ENCODE measurements around the gene HMGN3. TPM values are rescaled to one million over a fixed set of nuclear protein-coding genes. Genes with fewer than 3 reads are reported as not detected.

Gene HMGN3
- total and polyA plus RNA-seq, 2 of the 13 experiments (the other 11 are each of a cell fraction or from before 2014, with no cell fraction given), result 67.9 to 145 TPM

DNA sequence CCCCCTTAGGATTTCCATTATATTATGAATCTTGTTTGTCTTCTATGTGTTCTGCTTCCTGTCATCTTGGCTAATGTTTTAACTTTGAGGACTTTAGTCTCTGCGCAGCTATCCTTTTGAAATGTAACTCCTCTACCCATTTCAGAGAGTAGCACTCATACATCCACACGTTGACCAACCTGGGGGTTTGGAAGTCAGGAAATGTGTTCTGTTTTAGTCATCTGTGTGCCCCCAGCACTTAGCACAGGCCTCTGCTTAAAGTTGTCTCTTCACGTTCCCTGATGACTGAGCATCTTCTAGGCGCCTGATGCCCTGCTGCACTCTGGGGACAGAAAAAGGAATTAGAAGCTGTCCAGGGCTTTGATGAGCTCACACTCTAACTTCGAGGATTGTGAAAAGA is 47.9 kb downstream of the HMGN3 start (continued):
- TF ChIP-seq, protein P1, sequence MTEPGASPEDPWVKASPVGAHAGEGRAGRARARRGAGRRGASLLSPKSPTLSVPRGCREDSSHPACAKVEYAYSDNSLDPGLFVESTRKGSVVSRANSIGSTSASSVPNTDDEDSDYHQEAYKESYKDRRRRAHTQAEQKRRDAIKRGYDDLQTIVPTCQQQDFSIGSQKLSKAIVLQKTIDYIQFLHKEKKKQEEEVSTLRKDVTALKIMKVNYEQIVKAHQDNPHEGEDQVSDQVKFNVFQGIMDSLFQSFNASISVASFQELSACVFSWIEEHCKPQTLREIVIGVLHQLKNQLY (CRISPR knock-in tag; IDR thresholded peaks at IDR 0.05), result 0 out of 2 replicates have a peak, but pooled peaks have one; percentile 22
- TF ChIP-seq STAG1 (CRISPR knock-in tag; IDR thresholded peaks at IDR 0.05), result peak; percentile 22; the same call in 1 of the 2 replicates
- TF ChIP-seq KDM6A (CRISPR knock-in tag; IDR thresholded peaks at IDR 0.05; ENCODE audit: low read depth), result no peak
- no peak for TF ChIP-seq NR1H2 (CRISPR knock-in tag; IDR thresholded peaks at IDR 0.05; ENCODE audit: borderline replicate concordance, low read depth)
- peak; percentile 45 for TF ChIP-seq ELF3 (CRISPR knock-in tag; IDR thresholded peaks at IDR 0.05)
- 0 out of 2 replicates have a peak, but pooled peaks have one; percentile 9 for TF ChIP-seq GATAD2A (CRISPR knock-in tag; IDR thresholded peaks at IDR 0.05)
- TF ChIP-seq, protein P2, sequence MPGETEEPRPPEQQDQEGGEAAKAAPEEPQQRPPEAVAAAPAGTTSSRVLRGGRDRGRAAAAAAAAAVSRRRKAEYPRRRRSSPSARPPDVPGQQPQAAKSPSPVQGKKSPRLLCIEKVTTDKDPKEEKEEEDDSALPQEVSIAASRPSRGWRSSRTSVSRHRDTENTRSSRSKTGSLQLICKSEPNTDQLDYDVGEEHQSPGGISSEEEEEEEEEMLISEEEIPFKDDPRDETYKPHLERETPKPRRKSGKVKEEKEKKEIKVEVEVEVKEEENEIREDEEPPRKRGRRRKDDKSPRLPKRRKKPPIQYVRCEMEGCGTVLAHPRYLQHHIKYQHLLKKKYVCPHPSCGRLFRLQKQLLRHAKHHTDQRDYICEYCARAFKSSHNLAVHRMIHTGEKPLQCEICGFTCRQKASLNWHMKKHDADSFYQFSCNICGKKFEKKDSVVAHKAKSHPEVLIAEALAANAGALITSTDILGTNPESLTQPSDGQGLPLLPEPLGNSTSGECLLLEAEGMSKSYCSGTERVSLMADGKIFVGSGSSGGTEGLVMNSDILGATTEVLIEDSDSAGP (CRISPR knock-in tag; IDR thresholded peaks at IDR 0.05; ENCODE audit: borderline replicate concordance), result no peak
- TF ChIP-seq GABPA (IDR thresholded peaks at IDR 0.05; ENCODE audit: low read depth, low read length), result no peak
- TF ChIP-seq GABPA (CRISPR knock-in tag; IDR thresholded peaks at IDR 0.05; ENCODE audit: low read depth), result peak; percentile 29; the same call in 1 of the 2 replicates
- 0 out of 2 replicates have a peak, but pooled peaks have one; percentile 5 for TF ChIP-seq HNF4G (IDR thresholded peaks at IDR 0.05; ENCODE audit: borderline replicate concordance, low read depth, low read length)
- no peak for TF ChIP-seq HNF4G (CRISPR knock-in tag; IDR thresholded peaks at IDR 0.05; ENCODE audit: borderline replicate concordance, low read depth)
- TF ChIP-seq, protein P3, sequence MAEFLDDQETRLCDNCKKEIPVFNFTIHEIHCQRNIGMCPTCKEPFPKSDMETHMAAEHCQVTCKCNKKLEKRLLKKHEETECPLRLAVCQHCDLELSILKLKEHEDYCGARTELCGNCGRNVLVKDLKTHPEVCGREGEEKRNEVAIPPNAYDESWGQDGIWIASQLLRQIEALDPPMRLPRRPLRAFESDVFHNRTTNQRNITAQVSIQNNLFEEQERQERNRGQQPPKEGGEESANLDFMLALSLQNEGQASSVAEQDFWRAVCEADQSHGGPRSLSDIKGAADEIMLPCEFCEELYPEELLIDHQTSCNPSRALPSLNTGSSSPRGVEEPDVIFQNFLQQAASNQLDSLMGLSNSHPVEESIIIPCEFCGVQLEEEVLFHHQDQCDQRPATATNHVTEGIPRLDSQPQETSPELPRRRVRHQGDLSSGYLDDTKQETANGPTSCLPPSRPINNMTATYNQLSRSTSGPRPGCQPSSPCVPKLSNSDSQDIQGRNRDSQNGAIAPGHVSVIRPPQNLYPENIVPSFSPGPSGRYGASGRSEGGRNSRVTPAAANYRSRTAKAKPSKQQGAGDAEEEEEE (CRISPR knock-in tag; IDR thresholded peaks at IDR 0.05; ENCODE audit: borderline replicate concordance), result no peak
- TF ChIP-seq, protein P4, sequence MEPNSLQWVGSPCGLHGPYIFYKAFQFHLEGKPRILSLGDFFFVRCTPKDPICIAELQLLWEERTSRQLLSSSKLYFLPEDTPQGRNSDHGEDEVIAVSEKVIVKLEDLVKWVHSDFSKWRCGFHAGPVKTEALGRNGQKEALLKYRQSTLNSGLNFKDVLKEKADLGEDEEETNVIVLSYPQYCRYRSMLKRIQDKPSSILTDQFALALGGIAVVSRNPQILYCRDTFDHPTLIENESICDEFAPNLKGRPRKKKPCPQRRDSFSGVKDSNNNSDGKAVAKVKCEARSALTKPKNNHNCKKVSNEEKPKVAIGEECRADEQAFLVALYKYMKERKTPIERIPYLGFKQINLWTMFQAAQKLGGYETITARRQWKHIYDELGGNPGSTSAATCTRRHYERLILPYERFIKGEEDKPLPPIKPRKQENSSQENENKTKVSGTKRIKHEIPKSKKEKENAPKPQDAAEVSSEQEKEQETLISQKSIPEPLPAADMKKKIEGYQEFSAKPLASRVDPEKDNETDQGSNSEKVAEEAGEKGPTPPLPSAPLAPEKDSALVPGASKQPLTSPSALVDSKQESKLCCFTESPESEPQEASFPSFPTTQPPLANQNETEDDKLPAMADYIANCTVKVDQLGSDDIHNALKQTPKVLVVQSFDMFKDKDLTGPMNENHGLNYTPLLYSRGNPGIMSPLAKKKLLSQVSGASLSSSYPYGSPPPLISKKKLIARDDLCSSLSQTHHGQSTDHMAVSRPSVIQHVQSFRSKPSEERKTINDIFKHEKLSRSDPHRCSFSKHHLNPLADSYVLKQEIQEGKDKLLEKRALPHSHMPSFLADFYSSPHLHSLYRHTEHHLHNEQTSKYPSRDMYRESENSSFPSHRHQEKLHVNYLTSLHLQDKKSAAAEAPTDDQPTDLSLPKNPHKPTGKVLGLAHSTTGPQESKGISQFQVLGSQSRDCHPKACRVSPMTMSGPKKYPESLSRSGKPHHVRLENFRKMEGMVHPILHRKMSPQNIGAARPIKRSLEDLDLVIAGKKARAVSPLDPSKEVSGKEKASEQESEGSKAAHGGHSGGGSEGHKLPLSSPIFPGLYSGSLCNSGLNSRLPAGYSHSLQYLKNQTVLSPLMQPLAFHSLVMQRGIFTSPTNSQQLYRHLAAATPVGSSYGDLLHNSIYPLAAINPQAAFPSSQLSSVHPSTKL (CRISPR knock-in tag; IDR thresholded peaks at IDR 0.05), result peak; percentile 55
- TF ChIP-seq, protein P5, sequence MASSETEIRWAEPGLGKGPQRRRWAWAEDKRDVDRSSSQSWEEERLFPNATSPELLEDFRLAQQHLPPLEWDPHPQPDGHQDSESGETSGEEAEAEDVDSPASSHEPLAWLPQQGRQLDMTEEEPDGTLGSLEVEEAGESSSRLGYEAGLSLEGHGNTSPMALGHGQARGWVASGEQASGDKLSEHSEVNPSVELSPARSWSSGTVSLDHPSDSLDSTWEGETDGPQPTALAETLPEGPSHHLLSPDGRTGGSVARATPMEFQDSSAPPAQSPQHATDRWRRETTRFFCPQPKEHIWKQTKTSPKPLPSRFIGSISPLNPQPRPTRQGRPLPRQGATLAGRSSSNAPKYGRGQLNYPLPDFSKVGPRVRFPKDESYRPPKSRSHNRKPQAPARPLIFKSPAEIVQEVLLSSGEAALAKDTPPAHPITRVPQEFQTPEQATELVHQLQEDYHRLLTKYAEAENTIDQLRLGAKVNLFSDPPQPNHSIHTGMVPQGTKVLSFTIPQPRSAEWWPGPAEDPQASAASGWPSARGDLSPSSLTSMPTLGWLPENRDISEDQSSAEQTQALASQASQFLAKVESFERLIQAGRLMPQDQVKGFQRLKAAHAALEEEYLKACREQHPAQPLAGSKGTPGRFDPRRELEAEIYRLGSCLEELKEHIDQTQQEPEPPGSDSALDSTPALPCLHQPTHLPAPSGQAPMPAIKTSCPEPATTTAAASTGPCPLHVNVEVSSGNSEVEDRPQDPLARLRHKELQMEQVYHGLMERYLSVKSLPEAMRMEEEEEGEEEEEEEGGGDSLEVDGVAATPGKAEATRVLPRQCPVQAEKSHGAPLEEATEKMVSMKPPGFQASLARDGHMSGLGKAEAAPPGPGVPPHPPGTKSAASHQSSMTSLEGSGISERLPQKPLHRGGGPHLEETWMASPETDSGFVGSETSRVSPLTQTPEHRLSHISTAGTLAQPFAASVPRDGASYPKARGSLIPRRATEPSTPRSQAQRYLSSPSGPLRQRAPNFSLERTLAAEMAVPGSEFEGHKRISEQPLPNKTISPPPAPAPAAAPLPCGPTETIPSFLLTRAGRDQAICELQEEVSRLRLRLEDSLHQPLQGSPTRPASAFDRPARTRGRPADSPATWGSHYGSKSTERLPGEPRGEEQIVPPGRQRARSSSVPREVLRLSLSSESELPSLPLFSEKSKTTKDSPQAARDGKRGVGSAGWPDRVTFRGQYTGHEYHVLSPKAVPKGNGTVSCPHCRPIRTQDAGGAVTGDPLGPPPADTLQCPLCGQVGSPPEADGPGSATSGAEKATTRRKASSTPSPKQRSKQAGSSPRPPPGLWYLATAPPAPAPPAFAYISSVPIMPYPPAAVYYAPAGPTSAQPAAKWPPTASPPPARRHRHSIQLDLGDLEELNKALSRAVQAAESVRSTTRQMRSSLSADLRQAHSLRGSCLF (CRISPR knock-in tag; IDR thresholded peaks at IDR 0.05; ENCODE audit: borderline replicate concordance), result no peak
- TF ChIP-seq RARG (CRISPR knock-in tag; IDR thresholded peaks at IDR 0.05; ENCODE audit: low read depth), result no peak
- TF ChIP-seq FOXM1 (CRISPR knock-in tag; IDR thresholded peaks at IDR 0.05), result no peak
- 0 out of 2 replicates have a peak, but pooled peaks have one; percentile 45 for TF ChIP-seq ZMYM3 (CRISPR knock-in tag; IDR thresholded peaks at IDR 0.05)
- TF ChIP-seq HDAC1 (CRISPR knock-in tag; IDR thresholded peaks at IDR 0.05), result peak; percentile 24; the same call in 1 of the 2 replicates

Measured in HepG2 (cell line).